Trophoblast cell (in vitro differentiated cells and primary cell): ENCODE results near the gene HOXD1.

Source experiments
- DNase-seq, 2 donors: peaks; one replicate each; pipeline ENCODE4 v3.0.0-alpha.2; 2016
- H2AFZ ChIP-seq: 2 replicates; pipeline ENCODE4 v1.6.1; 2013; ENCODE audit warnings: low read length, moderate library complexity, mild to moderate bottlenecking; ENCODE audit not compliant: insufficient read depth, poor library complexity
- H2AK5ac ChIP-seq: 2 replicates; pipeline ENCODE4 v1.6.1; 2013; ENCODE audit warnings: mild to moderate bottlenecking, low read length
- H2BK120ac ChIP-seq: 2 replicates; pipeline ENCODE4 v1.6.1; 2013; ENCODE audit warnings: low read length, mild to moderate bottlenecking, moderate library complexity; ENCODE audit not compliant: insufficient read depth, poor library complexity
- H2BK12ac ChIP-seq: 2 replicates; pipeline ENCODE4 v1.6.1; 2013; ENCODE audit warnings: mild to moderate bottlenecking, low read length, moderate library complexity
- H2BK5ac ChIP-seq: 2 replicates; pipeline ENCODE4 v1.6.1; 2013; ENCODE audit warnings: low read length, low read depth, moderate library complexity, mild to moderate bottlenecking; ENCODE audit not compliant: poor library complexity
- H3K14ac ChIP-seq: 2 replicates; pipeline ENCODE4 v1.6.1; 2013; ENCODE audit warnings: mild to moderate bottlenecking, low read length
- H3K18ac ChIP-seq: 2 replicates; pipeline ENCODE4 v1.6.1; 2013; ENCODE audit warnings: mild to moderate bottlenecking, low read length
- H3K23ac ChIP-seq: 2 replicates; pipeline ENCODE4 v1.6.1; 2013; ENCODE audit warnings: low read length
- H3K27ac ChIP-seq: 2 replicates; pipeline ENCODE4 v1.5.1; 2013; ENCODE audit warnings: low read depth, mild to moderate bottlenecking, inconsistent platforms, low read length, moderate library complexity
- H3K27me3 ChIP-seq: 2 replicates; pipeline ENCODE4 v1.6.1; 2013; ENCODE audit warnings: inconsistent platforms, mild to moderate bottlenecking, low read length, moderate library complexity; ENCODE audit not compliant: insufficient read depth
- H3K36me3 ChIP-seq, 2 experiments: 1 replicate in 1 of 2; 2 replicates in 1 of 2; pipeline ENCODE4 v1.6.1; 2013; ENCODE audit warnings: low read length in 2 of 2, mild to moderate bottlenecking in 2 of 2, moderate library complexity in 1 of 2; ENCODE audit not compliant: insufficient read depth in 2 of 2, control insufficient read depth in 1 of 2
- H3K4ac ChIP-seq: 2 replicates; pipeline ENCODE4 v1.6.1; 2013; ENCODE audit warnings: low read depth, mild to moderate bottlenecking, low read length, moderate library complexity
- H3K4me1 ChIP-seq, 2 experiments: 1 replicate in 1 of 2; 2 replicates in 1 of 2; pipeline ENCODE4 v1.6.1; 2013; ENCODE audit warnings: low read length in 2 of 2, mild to moderate bottlenecking in 2 of 2, moderate library complexity in 1 of 2; ENCODE audit not compliant: insufficient read depth in 2 of 2, control insufficient read depth in 1 of 2
- H3K4me2 ChIP-seq: 2 replicates; pipeline ENCODE4 v1.6.1; 2013; ENCODE audit warnings: inconsistent platforms, mild to moderate bottlenecking, low read length, moderate library complexity
- H3K4me3 ChIP-seq: 2 replicates; pipeline ENCODE4 v1.5.1; 2013; ENCODE audit warnings: mild to moderate bottlenecking, low read depth, low read length, inconsistent platforms
- H3K79me1 ChIP-seq: one replicate; pipeline ENCODE4 v1.6.1; 2013; ENCODE audit warnings: low read length
- H3K79me2 ChIP-seq: 2 replicates; pipeline ENCODE4 v1.6.1; 2013; ENCODE audit warnings: low read length, mild to moderate bottlenecking; ENCODE audit not compliant: control insufficient read depth, insufficient read depth, poor library complexity
- H3K9ac ChIP-seq: 2 replicates; pipeline ENCODE4 v1.6.1; 2013; ENCODE audit warnings: mild to moderate bottlenecking, low read length
- H3K9me3 ChIP-seq: 2 replicates; pipeline ENCODE4 v1.6.1; 2013; ENCODE audit warnings: low read depth, mild to moderate bottlenecking, control low read depth, inconsistent platforms, low read length; ENCODE audit not compliant: insufficient read depth
- H4K12ac ChIP-seq: 2 replicates; pipeline ENCODE4 v1.6.1; 2013; ENCODE audit warnings: low read depth, mild to moderate bottlenecking, low read length, moderate library complexity
- H4K8ac ChIP-seq: 2 replicates; pipeline ENCODE4 v1.6.1; 2013; ENCODE audit warnings: low read depth, mild to moderate bottlenecking, low read length, moderate library complexity
- H4K91ac ChIP-seq: one replicate; pipeline ENCODE4 v1.6.1; 2013; ENCODE audit warnings: low read depth, mild to moderate bottlenecking, low read length, moderate library complexity
- WGBS: extraction: QIAGEN DNeasy Blood & Tissue Kit; methylation state at CpG from one replicate; pipeline ENCODE4 v1.1.7; 2013; ENCODE audit warnings: missing lambda C conversion rate; ENCODE audit not compliant: insufficient read length, insufficient coverage; ENCODE audit errors: extremely low coverage; 5-methylcytosine and 5-hydroxymethylcytosine counted together

The HOXD1 gene

GRCh38 chr2:176156807-176157498, 31.5 kb upstream of the HOXD1 start, which contains the start of gene HOXD3:
HOXD3 (plus strand) TSS chr2:176157307; CDS start chr2:176169115, 11,808 bp downstream.
- no peak within 1 kb of the TSS for H4K8ac ChIP-seq
- H3K23ac ChIP-seq, result no peak within 1 kb of the TSS
- DNase-seq, result no peak
- no CpG with 5 or more reads among the region's 48 CpGs for WGBS
- H3K27me3 ChIP-seq, result peaks cover 91% of the 10 kb centered on the region
- peaks cover under 1 to 11% of the 10 kb centered on the region in 2 experiments for H3K4me1 ChIP-seq
- H3K9ac ChIP-seq, result no peak within 1 kb of the TSS
- no peak within 1 kb of the TSS for H2AFZ ChIP-seq
- no peak within 1 kb of the TSS for H3K27ac ChIP-seq
- no peak within 1 kb of the TSS for H3K14ac ChIP-seq
- H4K12ac ChIP-seq, result no peak within 1 kb of the TSS
- no peak within 1 kb of the TSS for H4K91ac ChIP-seq
- no peak within 1 kb of the TSS for H3K4ac ChIP-seq
- no peaks in the 10 kb centered on the region for H3K79me1 ChIP-seq
- H2BK5ac ChIP-seq, result no peak within 1 kb of the TSS
- H3K36me3 ChIP-seq, result no peaks in the 10 kb centered on the region
- no peak within 1 kb of the TSS for H2BK120ac ChIP-seq
- no peaks in the 10 kb centered on the region for H3K79me2 ChIP-seq
- no peak within 1 kb of the TSS for H3K18ac ChIP-seq
- H2AK5ac ChIP-seq, result no peak within 1 kb of the TSS
- no peak within 1 kb of the TSS for H2BK12ac ChIP-seq
- H3K9me3 ChIP-seq, result peaks cover 22% of the 10 kb centered on the region
- peak within 1 kb of the TSS; percentile 37 for H3K4me2 ChIP-seq
- no peak within 1 kb of the TSS for H3K4me3 ChIP-seq

- Histone ChIP-seq H3K23ac (no peak overlapping the region), H3K4me2 (peak overlapping the region; percentile 37), H4K8ac (no peak overlapping the region)
Measured at GRCh38 chr2:176157499-176158185, 30.8 kb upstream of the HOXD1 start.

GRCh38 chr2:176158186-176158591, 30.3 kb upstream of the HOXD1 start:
- Histone ChIP-seq H4K91ac (no peak overlapping the region), H4K12ac (no peak overlapping the region), H3K36me3 (no peaks in the 10 kb centered on the region), H3K79me2 (no peaks in the 10 kb centered on the region), H3K4me2 (peak overlapping the region; percentile 19), H4K8ac (no peak overlapping the region), H3K79me1 (no peaks in the 10 kb centered on the region), H3K9ac (no peak overlapping the region), H2BK12ac (no peak overlapping the region), H3K9me3 (peaks cover 24% of the 10 kb centered on the region), H3K27me3 (peaks cover 93% of the 10 kb centered on the region), H3K4me1 (peaks cover 0 to 8% of the 10 kb centered on the region in 2 experiments), H2AFZ (no peak overlapping the region), H3K4me3 (no peak overlapping the region), H2BK120ac (no peak overlapping the region), H3K4ac (no peak overlapping the region), H3K18ac (no peak overlapping the region), H2AK5ac (no peak overlapping the region), H3K23ac (no peak overlapping the region), H2BK5ac (no peak overlapping the region), H3K27ac (no peak overlapping the region), H3K14ac (no peak overlapping the region)
- DNase-seq, result no peak
- WGBS, result no CpG with 5 or more reads among the region's 22 CpGs

More at GRCh38 chr2:176157499-176158185, 30.8 kb upstream of the HOXD1 start:
- H3K9ac ChIP-seq, result no peak overlapping the region
- peaks cover 22% of the 10 kb centered on the region for H3K9me3 ChIP-seq
- H2BK5ac ChIP-seq, result no peak overlapping the region
- no peak overlapping the region for H3K27ac ChIP-seq
- no CpG with 5 or more reads among the region's 43 CpGs for WGBS
- no peak overlapping the region for H2BK12ac ChIP-seq
- H3K27me3 ChIP-seq, result peaks cover 92% of the 10 kb centered on the region
- no peak overlapping the region for H4K91ac ChIP-seq
- H2AK5ac ChIP-seq, result no peak overlapping the region
- H3K14ac ChIP-seq, result no peak overlapping the region
- no peaks in the 10 kb centered on the region for H3K36me3 ChIP-seq
- no peak overlapping the region for H3K4me3 ChIP-seq
- no peak overlapping the region for H3K18ac ChIP-seq
- H3K4ac ChIP-seq, result no peak overlapping the region
- no peak overlapping the region for H2BK120ac ChIP-seq
- no peaks in the 10 kb centered on the region for H3K79me1 ChIP-seq
- H3K79me2 ChIP-seq, result no peaks in the 10 kb centered on the region
- no peak overlapping the region for H2AFZ ChIP-seq
- DNase-seq, result peak in 1 of 2 donors; percentile 6
- H4K12ac ChIP-seq, result no peak overlapping the region
- H3K4me1 ChIP-seq, result peaks cover 0 to 8% of the 10 kb centered on the region in 2 experiments

GRCh38 chr2:176158855-176159662, 29.4 kb upstream of the HOXD1 start:
- DNase-seq, result no peak
- Histone ChIP-seq H3K14ac (no peak overlapping the region), H3K79me2 (no peaks in the 10 kb centered on the region), H2AFZ (no peak overlapping the region), H2BK12ac (no peak overlapping the region), H4K12ac (no peak overlapping the region), H3K9me3 (peaks cover 27% of the 10 kb centered on the region), H3K4ac (no peak overlapping the region), H4K8ac (no peak overlapping the region), H3K23ac (no peak overlapping the region), H3K4me2 (no peak overlapping the region), H3K9ac (no peak overlapping the region), H3K36me3 (no peaks in the 10 kb centered on the region), H3K4me3 (no peak overlapping the region), H4K91ac (no peak overlapping the region), H3K18ac (no peak overlapping the region), H2BK5ac (no peak overlapping the region), H2AK5ac (no peak overlapping the region), H2BK120ac (no peak overlapping the region), H3K27ac (no peak overlapping the region), H3K4me1 (peaks cover 0 to 8% of the 10 kb centered on the region in 2 experiments), H3K27me3 (peaks cover 95% of the 10 kb centered on the region), H3K79me1 (no peaks in the 10 kb centered on the region)
- no CpG with 5 or more reads among the region's 39 CpGs for WGBS
